ENCODE results near the gene HOXB2. TPM values are rescaled to one million over a fixed set of nuclear protein-coding genes. Genes with fewer than 3 reads are reported as not detected.

Gene HOXB2
- total and polyA plus RNA-seq, 2 of the 8 experiments (the other 6 are each of a cell fraction or from before 2014, with no cell fraction given), result not detected

GRCh38 chr17:48559122-48559839 lies 14.4 kb upstream of the HOXB2 start (continued):
- no peak for TF ChIP-seq SP1 (IDR thresholded peaks at IDR 0.05; ENCODE audit: low read depth, low read length)
- TF ChIP-seq YY1 (IDR thresholded peaks at IDR 0.05; ENCODE audit: low read depth, low read length), result no peak
